Body of pancreas (tissue), 4 donors: ENCODE data around the gene CACTIN.

Experiments
- CTCF ChIP-seq, 7 experiments: fragments of 450-650 bp in 4 of 7; fragments of 200-600 bp in 3 of 7; sonication (generic) in 3 of 7; IDR thresholded peaks; one replicate each; pipeline ENCODE4 v1.5.1; 2016 to 2019; ENCODE audit warnings: antibody characterized with exemption in 7 of 7
- POLR2A ChIP-seq, 3 donors: fragments of 450-650 bp; IDR thresholded peaks; one replicate each; pipeline ENCODE4 v1.6.1; 2016; ENCODE audit warnings: antibody characterized with exemption in 3 of 3, mild to moderate bottlenecking in 2 of 3

- no peak for TF ChIP-seq CTCF (IDR thresholded peaks at IDR 0.05)
- TF ChIP-seq POLR2A (IDR thresholded peaks at IDR 0.05): no peak
Measured at GRCh38 chr19:3617463-3617862, 9.1 kb downstream of the CACTIN start.
